Measurements from ENCODE around the gene CTDSPL. TPM values are rescaled to one million over a fixed set of nuclear protein-coding genes. Genes with fewer than 3 reads are reported as not detected.
A peak's percentile ranks its signal among the peaks of the same experiment; 100 is the strongest.

CTDSPL gene
- total RNA-seq, 6 experiments from 2014 or later, result 30.3 to 38.8 (median 36.2) TPM

DNA sequence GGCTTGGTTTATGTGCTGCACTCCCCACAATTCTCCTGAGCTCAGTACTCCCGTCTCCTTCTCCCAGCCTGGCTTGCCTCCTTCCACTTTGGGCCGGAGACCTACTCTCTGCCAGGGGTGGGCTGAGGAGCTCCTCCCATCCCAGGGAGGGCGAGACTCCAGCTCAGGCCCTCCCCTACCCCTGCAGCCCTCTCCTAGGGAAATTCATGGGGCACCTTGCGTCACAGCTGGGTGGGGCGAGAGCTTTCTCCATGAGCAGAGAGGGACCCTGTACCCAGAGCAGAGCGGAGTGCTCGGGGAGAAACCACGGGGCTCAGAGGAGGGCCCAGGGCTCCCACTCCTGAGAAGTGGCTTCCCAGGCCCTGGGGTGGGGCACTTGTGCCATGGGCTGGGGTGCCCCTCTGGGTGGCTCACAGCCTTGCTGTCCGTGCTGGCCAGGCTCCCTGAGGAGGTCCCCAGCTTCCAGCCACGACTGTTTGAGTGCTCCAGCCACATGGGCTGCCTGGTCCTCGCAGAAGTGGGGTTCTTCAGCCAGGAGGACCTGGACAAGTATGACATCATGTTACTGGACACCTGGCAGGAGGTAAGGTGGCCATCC lies 142.2 kb downstream of the CTDSPL start:
- peaks cover 8% of the 10 kb centered on the region; the same call in 1 of the 2 replicates for H3K4me1 Mint-ChIP-seq (ENCODE audit: low read depth)
- H3K27me3 Mint-ChIP-seq (ENCODE audit: insufficient read depth), result no peaks in the 10 kb centered on the region; the same call in 1 of the 2 replicates
- peaks cover 6% of the 10 kb centered on the region; the same call in 1 of the 2 replicates for H3K36me3 Mint-ChIP-seq (ENCODE audit: low read depth)
- H3K9me3 Mint-ChIP-seq, result no peaks in the 10 kb centered on the region
- no peak overlapping the region for H3K4me3 Mint-ChIP-seq
- no peak overlapping the region; the same call in 1 of the 2 replicates for H3K27ac Mint-ChIP-seq
- TF ChIP-seq, protein P1, sequence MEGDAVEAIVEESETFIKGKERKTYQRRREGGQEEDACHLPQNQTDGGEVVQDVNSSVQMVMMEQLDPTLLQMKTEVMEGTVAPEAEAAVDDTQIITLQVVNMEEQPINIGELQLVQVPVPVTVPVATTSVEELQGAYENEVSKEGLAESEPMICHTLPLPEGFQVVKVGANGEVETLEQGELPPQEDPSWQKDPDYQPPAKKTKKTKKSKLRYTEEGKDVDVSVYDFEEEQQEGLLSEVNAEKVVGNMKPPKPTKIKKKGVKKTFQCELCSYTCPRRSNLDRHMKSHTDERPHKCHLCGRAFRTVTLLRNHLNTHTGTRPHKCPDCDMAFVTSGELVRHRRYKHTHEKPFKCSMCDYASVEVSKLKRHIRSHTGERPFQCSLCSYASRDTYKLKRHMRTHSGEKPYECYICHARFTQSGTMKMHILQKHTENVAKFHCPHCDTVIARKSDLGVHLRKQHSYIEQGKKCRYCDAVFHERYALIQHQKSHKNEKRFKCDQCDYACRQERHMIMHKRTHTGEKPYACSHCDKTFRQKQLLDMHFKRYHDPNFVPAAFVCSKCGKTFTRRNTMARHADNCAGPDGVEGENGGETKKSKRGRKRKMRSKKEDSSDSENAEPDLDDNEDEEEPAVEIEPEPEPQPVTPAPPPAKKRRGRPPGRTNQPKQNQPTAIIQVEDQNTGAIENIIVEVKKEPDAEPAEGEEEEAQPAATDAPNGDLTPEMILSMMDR (IDR thresholded peaks at IDR 0.05), result no peak
- DNase-seq, result no peak

DNA sequence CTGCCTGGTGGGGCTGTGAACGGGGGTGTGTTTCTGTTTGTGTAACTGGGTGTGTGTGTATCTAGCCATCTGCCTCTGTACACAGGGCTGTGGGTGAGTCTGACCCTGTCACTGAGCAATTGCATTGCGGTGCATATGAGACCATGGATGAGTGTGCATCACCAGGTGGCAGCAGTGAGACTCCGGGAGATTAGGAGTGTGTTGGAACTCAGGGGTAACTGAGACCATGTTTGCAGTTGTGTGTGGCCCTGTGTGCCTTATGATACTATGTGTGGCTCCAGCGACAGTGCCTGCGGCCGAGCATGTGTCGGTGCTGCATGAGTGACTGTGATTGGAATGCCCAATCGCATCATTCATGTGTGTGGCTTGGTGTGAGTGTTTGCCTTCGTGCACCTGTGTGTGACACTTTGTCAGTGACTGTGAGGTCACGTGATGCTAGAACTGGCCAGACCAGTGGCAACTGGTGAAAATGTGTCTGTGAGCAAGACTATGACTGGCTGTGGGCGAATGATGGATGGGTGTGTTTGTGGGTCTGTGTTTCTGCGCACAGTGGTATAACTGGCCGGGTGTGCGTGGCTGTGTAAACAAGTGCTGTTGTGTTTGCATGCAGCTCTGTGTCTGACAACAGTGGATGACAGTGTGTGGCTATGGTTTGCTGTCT lies 142.9 kb downstream of the CTDSPL start:
- H3K9me3 Mint-ChIP-seq, result no peaks in the 10 kb centered on the region
- H3K4me1 Mint-ChIP-seq (ENCODE audit: low read depth), result peaks cover 4% of the 10 kb centered on the region; the same call in 1 of the 2 replicates
- no peak overlapping the region for H3K4me3 Mint-ChIP-seq
- DNase-seq, result peak; percentile 73
- TF ChIP-seq, protein P1 (IDR thresholded peaks at IDR 0.05), result peak; percentile 82
- H3K36me3 Mint-ChIP-seq (ENCODE audit: low read depth), result peaks cover 3% of the 10 kb centered on the region; the same call in 1 of the 2 replicates
- H3K27me3 Mint-ChIP-seq (ENCODE audit: insufficient read depth), result no peaks in the 10 kb centered on the region; the same call in 1 of the 2 replicates
- H3K27ac Mint-ChIP-seq, result no peak overlapping the region; the same call in 1 of the 2 replicates

GRCh38 chr3:38005076-38006020 lies 143.7 kb downstream of the CTDSPL start:
- H3K27ac Mint-ChIP-seq, result no peak overlapping the region
- no peaks in the 10 kb centered on the region for H3K9me3 Mint-ChIP-seq
- no peaks in the 10 kb centered on the region for H3K36me3 Mint-ChIP-seq (ENCODE audit: low read depth)
- no peaks in the 10 kb centered on the region for H3K27me3 Mint-ChIP-seq (ENCODE audit: insufficient read depth)
- no peak for DNase-seq
- peaks cover 4% of the 10 kb centered on the region; the same call in 1 of the 2 replicates for H3K4me1 Mint-ChIP-seq (ENCODE audit: low read depth)
- TF ChIP-seq, protein P1 (IDR thresholded peaks at IDR 0.05), result no peak
- no peak overlapping the region for H3K4me3 Mint-ChIP-seq

DNA sequence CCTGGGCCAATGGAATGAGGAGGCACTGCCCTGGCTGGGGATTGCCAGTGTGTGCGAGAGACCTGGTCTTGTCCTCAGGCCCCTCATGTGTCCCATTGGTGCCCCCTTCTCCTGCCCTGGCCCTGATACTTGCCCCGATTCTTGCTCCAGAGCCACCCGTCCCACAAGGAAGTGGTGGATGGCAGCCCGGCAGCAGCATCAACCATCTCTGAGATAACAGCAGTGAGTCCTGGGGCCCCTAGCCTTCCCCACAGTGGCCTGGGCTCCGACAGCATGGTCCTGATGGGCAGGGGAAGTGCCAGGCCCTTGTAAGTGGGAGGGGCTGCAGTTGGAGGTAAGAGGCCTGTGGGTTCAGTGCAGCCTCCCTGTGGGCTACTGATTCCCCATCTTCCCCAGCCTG lies 144.4 kb downstream of the CTDSPL start:
- TF ChIP-seq, protein P1 (IDR thresholded peaks at IDR 0.05), result no peak
- Mint-ChIP-seq H3K9me3 (no peaks in the 10 kb centered on the region), H3K27ac (no peak overlapping the region), H3K4me3 (no peak overlapping the region), H3K27me3 (ENCODE audit: insufficient read depth) (no peaks in the 10 kb centered on the region; the same call in 1 of the 2 replicates), H3K4me1 (ENCODE audit: low read depth) (peaks cover 4% of the 10 kb centered on the region; the same call in 1 of the 2 replicates), H3K36me3 (ENCODE audit: low read depth) (no peaks in the 10 kb centered on the region)
- DNase-seq, result no peak

DNA sequence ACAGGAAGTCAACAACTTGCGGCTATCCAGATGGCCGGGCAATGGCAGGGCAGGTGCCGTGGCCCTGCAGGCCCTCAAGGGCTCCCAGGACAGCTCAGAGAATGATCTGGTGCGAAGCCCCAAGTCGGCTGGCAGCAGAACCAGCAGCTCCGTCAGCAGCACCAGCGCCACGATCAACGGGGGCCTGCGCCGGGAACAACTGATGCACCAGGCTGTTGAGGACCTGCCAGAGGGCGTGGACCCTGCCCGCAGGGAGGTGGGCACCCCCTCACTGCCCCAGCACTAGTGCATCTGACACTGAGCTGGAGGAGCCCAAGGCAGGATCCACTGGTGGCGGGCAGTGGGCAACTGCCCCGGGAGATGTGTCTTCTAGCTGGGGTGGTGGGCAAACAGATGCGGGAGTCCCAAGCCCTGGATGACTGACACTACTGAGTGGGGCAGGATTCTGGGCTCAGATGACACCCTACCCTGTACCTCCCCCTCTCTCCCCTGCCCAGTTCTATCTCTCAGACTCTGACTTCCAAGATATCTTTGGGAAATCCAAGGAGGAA lies 144.8 kb downstream of the CTDSPL start:
- H3K27me3 Mint-ChIP-seq (ENCODE audit: insufficient read depth), result no peaks in the 10 kb centered on the region; the same call in 1 of the 2 replicates
- no peak overlapping the region for H3K4me3 Mint-ChIP-seq
- TF ChIP-seq, protein P1 (IDR thresholded peaks at IDR 0.05), result no peak
- no peaks in the 10 kb centered on the region for H3K9me3 Mint-ChIP-seq
- no peak overlapping the region for H3K27ac Mint-ChIP-seq
- no peak for DNase-seq
- peaks cover 4% of the 10 kb centered on the region; the same call in 1 of the 2 replicates for H3K4me1 Mint-ChIP-seq (ENCODE audit: low read depth)
- H3K36me3 Mint-ChIP-seq (ENCODE audit: low read depth), result no peaks in the 10 kb centered on the region

All from HFFc6 (cell line).